GM18505 (cell line): ENCODE measurements around the gene GTSF1L.

Experiments
- ATAC-seq: cut with Tn5 transposase; IDR thresholded peaks from one replicate; pipeline ENCODE4 v1.9.1; 2021; ENCODE audit not compliant: unreplicated experiment
- POLR2A ChIP-seq: IDR thresholded peaks from 4 replicates; pipeline ENCODE4 v1.6.1; 2011; ENCODE audit warnings: borderline replicate concordance; ENCODE audit not compliant: insufficient read depth, insufficient read length; ENCODE audit errors: extremely low read depth

Gene GTSF1L

GRCh38 chr20:43736588-43737158 lies 9.9 kb upstream of the GTSF1L start:
- peak; percentile 69 for ATAC-seq
- no peak for TF ChIP-seq POLR2A

GRCh38 chr20:43731927-43732326 lies 5.1 kb upstream of the GTSF1L start:
- no peak for TF ChIP-seq POLR2A

GRCh38 chr20:43731469-43731868 lies 4.7 kb upstream of the GTSF1L start:
- no peak for ATAC-seq
- no peak for TF ChIP-seq POLR2A

More at GRCh38 chr20:43731927-43732326, 5.1 kb upstream of the GTSF1L start:
- no peak for ATAC-seq

- ATAC-seq: no peak
- TF ChIP-seq POLR2A: no peak
Measured at GRCh38 chr20:43728686-43729255, 2.0 kb upstream of the GTSF1L start.

- TF ChIP-seq POLR2A: no peak
- peak; percentile 62 for ATAC-seq
Measured at GRCh38 chr20:43727980-43728590, 1.3 kb upstream of the GTSF1L start.

- ATAC-seq: no peak
- no peak for TF ChIP-seq POLR2A
Measured at GRCh38 chr20:43726333-43726732, 469 bp downstream of the GTSF1L start.

GRCh38 chr20:43725666-43726065 lies 1.1 kb downstream of the GTSF1L start:
- TF ChIP-seq POLR2A: no peak
- no peak for ATAC-seq

- no peak for ATAC-seq
- TF ChIP-seq POLR2A: no peak
Measured at GRCh38 chr20:43724383-43724782, 2.4 kb downstream of the GTSF1L start.

- ATAC-seq: no peak
- TF ChIP-seq POLR2A: no peak
Measured at GRCh38 chr20:43723735-43724134, 3.1 kb downstream of the GTSF1L start.

- TF ChIP-seq POLR2A: no peak
- no peak for ATAC-seq
Measured at GRCh38 chr20:43723186-43723585, 3.6 kb downstream of the GTSF1L start.

- TF ChIP-seq POLR2A: no peak
- ATAC-seq: no peak
Measured at GRCh38 chr20:43722153-43722505, 4.7 kb downstream of the GTSF1L start.

GRCh38 chr20:43721429-43722152 lies 5.2 kb downstream of the GTSF1L start:
- no peak for TF ChIP-seq POLR2A
- no peak for ATAC-seq

GRCh38 chr20:43721097-43721428 lies 5.7 kb downstream of the GTSF1L start:
- no peak for ATAC-seq
- TF ChIP-seq POLR2A: no peak

GRCh38 chr20:43720007-43720406 lies 6.8 kb downstream of the GTSF1L start:
- TF ChIP-seq POLR2A: no peak

More at GRCh38 chr20:43720007-43720406, 6.8 kb downstream of the GTSF1L start:
- no peak for ATAC-seq
